ENCODE data around the gene BCAS4.

BCAS4 gene

DNA sequence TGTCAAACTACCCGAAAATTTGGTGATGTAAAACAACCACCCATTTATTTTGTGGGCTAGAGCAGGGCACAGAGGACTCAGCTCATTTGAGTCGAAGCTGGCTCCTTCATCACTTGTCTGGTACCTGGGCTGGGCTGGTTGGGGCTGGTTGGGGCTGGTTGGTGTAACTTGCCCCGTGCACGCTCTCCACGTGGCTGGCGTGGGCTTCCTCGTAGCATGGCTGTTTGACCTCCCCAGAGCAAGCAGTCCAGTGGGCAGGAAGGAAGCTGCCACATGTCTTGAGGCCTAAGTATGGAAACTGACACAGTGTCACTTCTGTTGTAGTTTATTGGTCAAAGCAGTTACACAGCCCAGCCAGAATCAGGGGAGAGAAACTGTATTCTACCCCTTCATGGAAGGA lies 27.1 kb downstream of the BCAS4 start:
- no peak for DNase-seq (ENCODE audit: low spot score)

DNA sequence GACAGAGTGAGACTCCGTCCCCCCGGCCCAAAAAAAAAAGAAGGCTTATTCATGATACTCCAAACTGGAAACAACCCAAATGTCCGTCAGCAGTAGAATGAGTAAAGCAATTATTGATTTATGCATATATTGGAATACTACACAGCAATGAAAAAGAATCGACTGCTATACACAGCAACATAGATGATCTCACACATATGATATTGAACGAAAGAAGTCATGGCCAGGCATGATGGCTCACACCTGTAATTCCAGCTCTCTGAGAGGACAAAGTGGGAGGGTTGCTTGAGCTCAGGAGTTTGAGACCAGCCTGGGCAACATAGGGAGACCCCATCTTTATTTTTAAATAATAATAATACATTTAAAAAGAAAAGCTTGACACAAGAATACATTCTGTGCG lies 28.5 kb downstream of the BCAS4 start:
- no peak for DNase-seq (ENCODE audit: low spot score)

DNA sequence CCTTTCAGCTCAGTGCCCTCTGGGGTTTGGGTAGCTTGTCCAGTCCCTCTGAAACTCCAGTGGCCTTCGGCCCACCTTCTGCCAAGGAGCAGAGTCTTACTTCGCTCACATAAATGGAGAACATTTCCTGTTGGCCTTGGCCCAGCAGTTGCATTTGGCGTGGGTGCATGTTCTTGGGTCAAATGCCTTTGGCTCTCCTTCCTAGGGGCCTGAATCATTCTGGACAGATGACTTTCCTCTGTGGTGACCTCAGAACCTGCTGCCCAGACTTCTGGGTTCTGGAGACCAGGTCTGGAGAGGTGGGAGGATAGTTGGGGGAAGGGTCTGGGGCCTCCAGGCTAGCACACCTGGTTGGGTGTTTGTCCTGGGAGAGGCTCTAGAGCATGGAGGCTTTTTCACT lies 29.3 kb downstream of the BCAS4 start:
- DNase-seq (ENCODE audit: low spot score): no peak

GRCh38 chr20:50826121-50826520 lies 31.3 kb downstream of the BCAS4 start:
- DNase-seq (ENCODE audit: low spot score): no peak

DNA sequence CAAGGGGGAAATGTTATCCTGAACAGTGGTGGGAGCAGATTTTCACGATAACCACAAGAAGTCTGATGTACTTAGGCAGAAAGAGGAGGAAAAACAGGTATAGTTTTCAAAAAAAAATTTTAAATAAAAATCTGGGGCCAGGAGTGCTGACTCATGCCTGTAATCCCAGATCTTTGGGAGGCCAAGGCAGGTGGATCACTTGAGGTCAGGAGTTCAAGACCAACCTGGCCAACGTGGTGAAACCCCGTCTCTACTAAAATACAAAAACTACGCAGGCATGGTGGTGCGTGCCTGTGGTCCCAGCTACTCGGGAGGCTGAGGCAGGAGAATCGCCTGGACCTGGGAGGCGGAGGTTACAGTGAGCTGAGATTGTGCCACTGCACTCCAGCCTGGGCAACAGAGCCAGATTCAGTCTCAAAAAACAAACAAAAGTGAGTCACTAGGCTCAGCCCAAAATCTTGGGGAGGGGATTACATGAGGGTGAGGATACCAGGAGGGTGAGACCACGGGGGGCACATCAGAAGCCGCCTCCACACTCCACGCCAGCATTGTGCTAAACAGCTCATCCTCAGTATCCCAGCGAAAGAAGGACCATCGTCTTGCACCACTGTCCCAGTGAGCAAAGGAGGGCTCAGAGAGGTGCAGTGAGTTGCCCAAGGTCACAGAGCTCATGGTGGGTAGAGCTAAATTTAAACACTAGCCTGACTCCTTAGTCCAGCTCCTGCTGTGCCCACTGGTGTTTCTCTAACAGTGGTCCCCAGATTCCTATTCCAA lies 33.7 kb downstream of the BCAS4 start:
- no peak for DNase-seq (ENCODE audit: low spot score)

DNA sequence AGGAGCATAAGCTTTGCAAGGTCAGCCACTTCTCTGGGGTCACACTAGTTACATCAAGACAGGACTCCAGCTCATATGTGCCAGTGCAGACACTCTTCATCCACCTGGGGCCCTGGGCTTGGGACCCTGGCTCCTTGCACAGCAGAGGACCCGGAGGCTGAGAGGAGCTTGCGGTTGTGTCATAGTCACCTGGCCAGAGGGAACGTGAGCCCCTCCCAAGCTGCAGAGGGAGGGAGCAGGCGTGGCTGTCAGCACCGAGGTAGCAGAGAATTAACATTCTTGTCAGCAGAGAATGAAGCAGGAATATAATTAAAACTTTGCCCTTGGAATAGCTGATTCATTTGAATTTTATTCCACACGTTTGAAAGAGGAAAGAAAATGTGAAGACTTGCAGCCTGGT lies 36.8 kb downstream of the BCAS4 start:
- no peak for DNase-seq (ENCODE audit: low spot score)

DNA sequence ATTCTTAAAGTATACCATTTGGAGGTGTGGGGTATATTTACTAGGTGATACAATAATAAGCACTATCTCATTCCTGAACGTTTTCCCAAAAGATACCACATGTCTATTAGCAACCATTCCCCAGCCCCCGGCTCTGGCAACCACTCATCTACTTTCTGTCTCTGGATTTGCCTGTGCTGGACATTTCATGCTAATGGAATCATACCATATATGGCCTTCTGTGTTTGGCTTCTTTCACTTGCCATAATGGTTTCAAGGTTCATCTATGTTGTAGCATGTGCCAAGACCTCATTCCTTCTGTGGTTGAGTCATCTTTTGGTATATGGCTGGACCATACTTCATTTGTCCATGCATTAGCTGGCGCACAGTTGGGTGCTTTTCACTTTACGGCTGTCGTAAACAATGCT lies 39.7 kb downstream of the BCAS4 start:
- no peak for DNase-seq (ENCODE audit: low spot score)

DNA sequence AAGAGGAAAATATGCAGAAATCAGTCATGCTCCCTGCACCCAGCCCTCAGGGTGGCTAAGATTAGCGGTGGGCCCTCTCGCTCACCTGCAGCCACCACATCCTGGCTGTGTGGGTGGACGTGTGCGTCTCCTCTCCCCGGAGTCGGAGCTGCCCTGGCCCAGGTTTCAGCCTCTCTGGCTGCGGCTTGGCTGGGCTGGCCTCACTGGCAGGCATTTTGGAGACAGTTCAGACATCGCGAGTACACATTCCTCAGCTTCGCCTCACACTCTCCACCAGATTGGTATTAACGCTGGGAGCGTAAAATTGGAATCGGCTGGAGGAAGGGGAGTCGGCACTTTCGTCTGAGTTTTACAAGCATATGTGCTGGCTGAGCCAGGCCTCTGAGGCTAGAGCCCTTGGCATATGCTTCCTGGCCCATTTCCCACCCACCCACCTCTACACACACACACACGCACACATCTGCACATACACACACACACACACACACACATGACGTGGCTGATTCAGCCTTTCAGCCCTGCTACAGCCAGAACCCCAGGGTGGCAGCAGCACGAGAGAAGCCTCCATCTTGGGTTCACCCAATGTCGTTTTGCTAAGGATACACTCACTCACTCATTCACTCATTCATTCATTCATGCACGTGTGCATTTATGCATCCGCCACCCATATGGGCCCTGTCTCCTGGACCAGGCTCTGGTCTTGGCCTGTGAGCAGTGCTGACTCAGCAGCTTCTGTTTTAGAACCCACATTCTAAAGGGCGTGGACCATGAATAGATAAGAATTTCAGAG lies 42.9 kb downstream of the BCAS4 start:
- peak; percentile 71 for DNase-seq (ENCODE audit: low spot score)

- DNase-seq (ENCODE audit: low spot score): no peak
Measured at GRCh38 chr20:50838322-50838625, 43.4 kb downstream of the BCAS4 start.

DNA sequence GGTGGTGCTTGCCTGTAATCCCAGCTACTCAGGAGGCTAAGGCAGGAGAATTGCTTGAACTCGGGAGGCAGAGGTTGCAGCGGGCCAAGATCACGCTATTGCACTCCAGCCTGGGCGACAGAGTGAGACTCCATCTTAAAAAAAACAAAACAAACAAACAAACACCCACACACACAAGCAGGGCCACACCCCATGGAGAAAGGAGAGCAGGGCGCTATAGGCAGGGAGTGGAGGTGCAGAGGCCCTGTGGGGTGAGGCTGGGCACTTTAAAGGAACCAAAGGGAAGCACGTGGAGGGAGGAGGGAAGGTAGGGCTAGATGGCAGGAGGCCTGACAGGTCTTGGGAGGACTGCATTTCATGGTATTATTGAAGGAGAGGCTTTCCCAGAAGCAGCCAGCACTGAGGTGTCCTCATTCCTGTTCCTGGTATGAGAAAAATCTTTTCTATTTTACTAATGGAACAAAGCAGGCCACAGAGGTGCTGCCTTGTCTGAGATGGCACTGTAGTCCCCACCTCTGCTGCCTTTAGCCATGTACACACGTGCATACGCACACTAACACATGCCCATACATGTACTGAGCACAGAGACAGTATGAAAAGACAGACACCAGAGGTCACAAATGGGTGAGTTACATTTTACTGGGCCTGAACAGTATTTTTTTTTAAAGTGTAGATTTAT lies 44.0 kb downstream of the BCAS4 start:
- no peak for DNase-seq (ENCODE audit: low spot score)

DNA sequence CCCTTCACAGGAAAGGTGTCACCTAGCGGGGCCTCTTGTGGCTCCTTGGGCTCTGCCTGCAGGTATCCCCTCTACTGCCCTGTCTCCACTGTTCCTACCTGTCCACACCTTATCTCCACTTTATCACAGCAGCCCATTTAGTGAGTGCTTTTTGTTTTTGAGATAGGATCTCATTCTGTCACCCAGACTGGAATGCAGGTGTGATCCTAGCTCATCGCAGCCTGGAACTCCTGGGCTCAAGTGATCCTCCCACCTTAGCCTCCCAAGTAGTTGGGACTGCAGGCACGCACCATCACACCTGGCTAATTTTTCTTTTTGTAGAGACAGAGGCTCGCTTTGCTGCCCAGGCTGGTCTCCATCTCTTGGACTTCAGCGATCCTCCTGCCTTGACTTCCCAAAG lies 48.0 kb downstream of the BCAS4 start:
- DNase-seq (ENCODE audit: low spot score): no peak

DNA sequence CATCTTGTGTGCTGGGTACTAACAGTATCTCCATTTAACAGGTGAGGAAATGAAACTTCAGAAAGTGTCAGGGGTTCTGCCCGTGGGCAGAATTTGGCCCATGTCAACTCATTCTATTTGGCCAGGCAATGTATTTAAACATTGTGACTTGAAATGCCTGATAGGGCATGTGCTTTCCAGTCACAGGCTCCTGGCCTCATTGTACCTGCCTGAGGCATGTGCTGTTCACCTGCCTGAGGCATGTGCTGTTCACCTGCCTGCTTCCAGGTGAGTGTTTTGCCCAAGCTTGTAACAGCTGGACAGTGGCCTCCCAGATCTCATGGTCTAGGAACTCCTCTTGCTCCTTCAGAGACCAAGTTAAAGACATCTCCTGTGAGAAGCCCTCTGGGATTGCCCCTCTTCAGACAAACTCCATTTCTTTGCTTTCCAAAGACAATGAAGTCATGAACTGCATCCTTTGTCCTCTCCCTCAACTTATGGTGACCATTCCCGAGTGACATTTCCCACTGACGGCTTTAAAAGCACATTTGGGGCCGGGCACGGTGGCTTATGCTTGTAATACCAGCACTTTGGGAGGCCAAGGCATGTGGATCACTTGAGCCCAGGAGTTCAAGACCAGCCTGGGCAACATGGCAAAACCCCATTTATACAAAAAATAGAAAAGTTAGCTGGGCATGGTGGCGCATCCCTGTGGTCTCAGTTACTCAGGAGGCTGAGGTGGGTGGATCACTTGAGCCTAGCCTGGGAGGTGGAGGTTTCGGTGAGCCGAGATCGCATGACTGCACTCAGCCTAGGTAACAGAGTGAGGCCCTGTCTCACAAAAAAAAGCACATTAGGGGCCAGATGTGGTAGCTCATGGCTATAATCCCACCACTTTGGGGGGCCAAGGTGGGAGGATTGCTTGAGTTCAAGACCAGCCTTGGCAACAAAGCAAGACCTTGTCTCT lies 48.7 kb downstream of the BCAS4 start:
- DNase-seq (ENCODE audit: low spot score): peak; percentile 21

GRCh38 chr20:50844430-50845100 lies 49.7 kb downstream of the BCAS4 start:
- DNase-seq (ENCODE audit: low spot score): no peak

DNA sequence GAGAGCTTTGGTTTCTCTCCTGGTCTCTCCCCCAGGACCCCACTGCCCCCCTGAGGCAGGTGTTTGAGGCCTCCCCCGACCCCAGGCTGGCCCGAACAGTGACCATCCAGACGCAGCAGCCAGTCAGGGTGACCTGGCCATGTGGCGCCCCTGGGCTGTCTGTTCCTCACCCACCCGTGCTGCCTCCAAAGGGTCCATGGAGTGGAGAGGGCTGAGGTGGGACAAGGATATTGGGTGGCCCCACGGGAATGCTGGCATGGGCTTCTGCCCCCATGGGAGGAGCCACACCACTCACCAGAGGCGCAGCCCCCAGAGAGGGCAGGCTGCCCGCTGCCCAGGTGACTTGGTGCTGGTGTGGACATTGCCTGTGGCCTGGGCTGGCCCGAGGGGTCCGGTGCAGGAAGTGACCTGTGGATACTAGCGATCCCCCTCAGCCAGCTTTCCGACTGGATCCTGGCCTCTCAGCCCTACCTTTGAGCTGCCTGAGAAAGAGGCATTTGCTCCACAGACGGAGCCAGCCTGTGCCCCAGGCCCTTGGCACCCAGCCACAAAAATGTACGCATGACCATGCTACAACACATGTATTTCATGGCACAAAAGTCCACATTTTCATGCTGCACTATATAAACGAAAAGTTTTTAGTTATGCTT lies 50.8 kb downstream of the BCAS4 start:
- DNase-seq (ENCODE audit: low spot score): no peak

- peak; percentile 21 for DNase-seq (ENCODE audit: low spot score)
Measured at GRCh38 chr20:50848341-50848808, 53.5 kb downstream of the BCAS4 start.

- DNase-seq (ENCODE audit: low spot score): peak; percentile 43
Measured at GRCh38 chr20:50848846-50849673, 54.2 kb downstream of the BCAS4 start.

DNA sequence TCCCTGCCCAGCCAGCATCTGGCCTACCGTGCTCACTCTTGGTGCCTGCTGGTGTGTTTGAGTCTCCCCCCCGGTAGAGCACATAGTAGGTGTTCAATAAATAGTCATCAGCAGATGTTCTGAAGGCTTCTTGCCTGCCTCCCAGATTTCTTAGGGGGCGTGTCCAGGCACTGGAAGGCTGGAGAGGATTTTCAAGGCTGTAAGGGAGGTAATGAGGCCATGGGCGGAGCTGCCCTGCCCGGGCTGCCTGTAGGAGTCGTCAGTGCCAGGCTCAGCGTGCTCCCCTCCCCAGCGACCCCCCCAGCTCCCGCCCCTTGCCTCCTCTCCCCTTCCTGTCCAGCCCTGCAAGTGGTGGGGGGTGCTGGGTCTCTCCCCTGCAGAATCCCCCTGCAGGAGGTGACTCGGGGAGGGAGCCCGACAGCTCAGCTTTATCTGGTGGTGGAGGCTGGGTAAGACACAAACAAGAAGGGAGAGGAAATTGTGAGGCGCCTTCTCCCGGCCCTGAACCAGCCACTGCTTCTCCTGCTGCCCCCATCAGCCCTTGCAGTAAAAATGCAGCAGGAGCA lies 55.9 kb downstream of the BCAS4 start:
- DNase-seq (ENCODE audit: low spot score): no peak

DNA sequence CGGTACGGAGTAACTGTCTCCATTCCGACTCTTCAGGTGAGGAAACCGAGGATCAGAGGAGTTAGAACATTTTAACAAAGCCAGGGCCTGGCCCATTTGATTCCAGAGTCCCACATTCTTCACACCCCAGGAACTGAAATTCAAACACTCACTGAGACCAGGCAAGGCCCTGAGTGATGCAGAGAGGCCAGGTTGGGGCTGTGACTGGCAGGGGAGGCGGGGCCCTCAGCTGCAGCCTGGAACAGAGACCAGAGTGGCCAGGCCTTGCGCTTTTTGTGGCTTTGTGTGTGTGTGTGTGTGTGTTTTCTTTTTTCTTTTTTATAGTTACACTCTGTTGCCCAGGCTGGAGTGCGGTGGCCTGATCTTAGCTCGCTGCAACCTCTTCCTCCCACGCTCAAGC lies 57.2 kb downstream of the BCAS4 start:
- no peak for DNase-seq (ENCODE audit: low spot score)

DNA sequence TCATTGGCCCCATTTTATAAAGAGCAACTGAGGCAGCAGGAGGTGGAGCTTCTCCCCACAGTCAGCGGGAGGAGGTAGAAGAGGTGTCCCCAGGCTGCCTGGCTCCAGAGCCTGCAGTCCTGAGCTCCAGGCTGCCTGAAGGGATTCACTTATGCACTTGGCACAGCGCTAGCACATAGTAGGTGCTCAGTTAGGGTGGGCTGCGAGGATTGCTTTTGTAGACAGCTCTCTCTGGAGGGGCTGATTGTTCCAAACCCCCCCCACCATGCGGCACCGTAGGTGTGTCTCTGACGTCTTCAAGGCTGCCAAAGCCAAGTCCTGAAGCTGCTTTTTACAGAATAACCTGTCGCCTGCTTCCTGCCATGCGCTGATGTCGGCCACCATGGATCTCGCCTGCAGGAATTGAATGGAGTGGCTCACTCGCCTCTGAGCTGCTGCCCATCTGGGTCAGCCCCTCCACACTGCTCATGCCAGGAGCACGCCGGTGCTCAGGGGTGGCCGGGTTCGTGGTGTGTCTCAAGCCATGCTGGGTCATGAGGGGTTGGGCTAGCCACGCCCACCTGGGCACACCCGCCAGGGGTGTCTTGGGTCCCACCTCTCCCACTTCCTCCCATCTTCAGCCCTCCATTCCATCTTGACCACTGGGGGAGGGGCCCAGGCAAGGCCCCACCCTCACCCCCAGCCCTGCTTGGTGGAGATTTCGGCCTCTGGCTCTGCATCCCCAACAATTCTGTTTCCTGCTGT lies 59.8 kb downstream of the BCAS4 start:
- DNase-seq (ENCODE audit: low spot score): no peak
